HG03457 (cell line): ENCODE data around the gene CPE.
"Not testable (repeated sequence)": the region's sequence is repeated elsewhere in the genome, so short reads cannot be mapped to it uniquely, and the experiment has no call there.

Experiments used
- ATAC-seq: cut with Tn5 transposase; IDR thresholded peaks from one replicate; pipeline ENCODE4 v1.9.1; 2021; ENCODE audit warnings: moderate number of reproducible peaks; ENCODE audit not compliant: unreplicated experiment

The CPE gene

GRCh38 chr4:165403637-165404036, 24.8 kb downstream of the CPE start:
- no peak for ATAC-seq

- no peak for ATAC-seq
Observed at GRCh38 chr4:165404080-165404479, 25.3 kb downstream of the CPE start.

GRCh38 chr4:165404696-165405095, 25.9 kb downstream of the CPE start:
- ATAC-seq: no peak

GRCh38 chr4:165410214-165410613, 31.4 kb downstream of the CPE start:
- ATAC-seq: no peak

GRCh38 chr4:165415910-165416309, 37.1 kb downstream of the CPE start:
- no peak for ATAC-seq

GRCh38 chr4:165418073-165418472, 39.3 kb downstream of the CPE start:
- no peak for ATAC-seq

- ATAC-seq: no peak
Observed at GRCh38 chr4:165425629-165426028, 46.8 kb downstream of the CPE start.

- no peak for ATAC-seq
Observed at GRCh38 chr4:165426331-165426730, 47.5 kb downstream of the CPE start.

- ATAC-seq: no peak
Observed at GRCh38 chr4:165426823-165427222, 48.0 kb downstream of the CPE start.

- no peak for ATAC-seq
Observed at GRCh38 chr4:165428957-165429356, 50.1 kb downstream of the CPE start.

- ATAC-seq: no peak
Observed at GRCh38 chr4:165433529-165433928, 54.7 kb downstream of the CPE start.

GRCh38 chr4:165437691-165438090, 58.9 kb downstream of the CPE start:
- ATAC-seq: no peak

GRCh38 chr4:165439344-165439743, 60.5 kb downstream of the CPE start:
- ATAC-seq: no peak

- ATAC-seq: no peak
Observed at GRCh38 chr4:165439981-165440380, 61.2 kb downstream of the CPE start.

GRCh38 chr4:165440415-165441158, 61.8 kb downstream of the CPE start:
- ATAC-seq: no peak

GRCh38 chr4:165443276-165443675, 64.5 kb downstream of the CPE start:
- no peak for ATAC-seq

GRCh38 chr4:165448700-165449099, 69.9 kb downstream of the CPE start:
- no peak for ATAC-seq

GRCh38 chr4:165449333-165449732, 70.5 kb downstream of the CPE start:
- no peak for ATAC-seq

- no peak for ATAC-seq
Observed at GRCh38 chr4:165450871-165451270, 72.1 kb downstream of the CPE start.

- not testable (repeated sequence) for ATAC-seq
Observed at GRCh38 chr4:165453140-165453539, 74.3 kb downstream of the CPE start.

- ATAC-seq: no peak
Observed at GRCh38 chr4:165454426-165454825, 75.6 kb downstream of the CPE start.

- no peak for ATAC-seq
Observed at GRCh38 chr4:165457793-165458192, 79.0 kb downstream of the CPE start.

- no peak for ATAC-seq
Observed at GRCh38 chr4:165458471-165458870, 79.7 kb downstream of the CPE start.
